HCT116 (cell line): Measurements from ENCODE around the gene NSFL1C. TPM values are rescaled to one million over a fixed set of nuclear protein-coding genes. Genes with fewer than 3 reads are reported as not detected.

Experiments used
- ATAC-seq: fragments of 200-7000 bp; cut with Tn5 transposase; 2 replicates; pipeline ENCODE4 v1.9.1; 2020; ENCODE audit warnings: mild to moderate bottlenecking, moderate library complexity
- BruUV-seq: library from RNA; stranded (reverse); fragments of 400-500 nt; replicated peaks from 2 replicates; lab custom pipeline; 2021; lab: Mats Ljungman, UMichigan
- CTCF ChIA-PET: fragments of 300-600 bp; sonication (Branson Sonifier 250); formaldehyde crosslinking; loops from one replicate; lab custom pipeline; 2021; ENCODE audit warnings: antibody characterized with exemption; lab: Charles Lee
- POLR2A ChIA-PET: fragments of 300-600, 350-600 bp; sonication (Branson Sonifier 250); formaldehyde crosslinking; loops from one replicate; lab custom pipeline; 2021; ENCODE audit warnings: antibody characterized with exemption; lab: Charles Lee
- RAD21 ChIA-PET, 2 experiments: fragments of 300-600 bp; sonication (Branson Sonifier 250); formaldehyde crosslinking; loops; one replicate each; lab custom pipeline; 2023; ENCODE audit warnings: low total read pairs in 2 of 2; ENCODE audit not compliant: uncharacterized antibody in 2 of 2, unreplicated experiment in 2 of 2, low non-redundant PET in 1 of 2; lab: Charles Lee
- DNase-seq: peaks from one replicate; pipeline ENCODE4 v3.0.0-alpha.2; 2010; ENCODE audit warnings: low read depth, low spot score
- H2AFZ ChIP-seq: fragments of 200-600 bp; shearing (Covaris generic), sonication (generic); 2 replicates; pipeline ENCODE4 v1.6.1; 2017; ENCODE audit warnings: low read depth, mixed run types, mixed read lengths, antibody characterized with exemption, low read length; ENCODE audit not compliant: poor library complexity, severe bottlenecking
- H3K27ac ChIP-seq: 2 replicates; pipeline ENCODE4 v1.5.1; 2012; ENCODE audit warnings: low read depth, low read length
- H3K27me3 ChIP-seq: fragments of 200-600 bp; sonication (generic); 2 replicates; pipeline ENCODE4 v1.6.1; 2016; ENCODE audit warnings: mixed run types, low read length, mixed read lengths; ENCODE audit not compliant: insufficient read depth
- H3K36me3 ChIP-seq, 2 experiments: fragments of 200-500 bp in 1 of 2; fragments of 200-600 bp in 1 of 2; sonication (Bioruptor generic) in 1 of 2; sonication (generic) in 1 of 2; 2 replicates each; pipeline versions ENCODE4 v1.5.1 to v1.6.1; 2014 to 2016; ENCODE audit warnings: low read length in 2 of 2, inconsistent platforms in 1 of 2, mixed read lengths in 1 of 2, mixed run types in 1 of 2; ENCODE audit not compliant: insufficient read depth in 2 of 2, control insufficient read depth in 1 of 2
- H3K4me1 ChIP-seq, 2 experiments: fragments of 200-600 bp in 1 of 2; sonication (generic) in 1 of 2; 2 replicates each; pipeline versions ENCODE4 v1.5.1 to v1.6.1; 2012 to 2017; ENCODE audit warnings: low read length in 2 of 2, inconsistent platforms in 1 of 2, mild to moderate bottlenecking in 1 of 2, mixed read lengths in 1 of 2, mixed run types in 1 of 2, moderate library complexity in 1 of 2; ENCODE audit not compliant: insufficient read depth in 2 of 2, control insufficient read depth in 1 of 2
- H3K4me2 ChIP-seq: fragments of 200-600 bp; sonication (generic); 2 replicates; pipeline ENCODE4 v1.6.1; 2017; ENCODE audit warnings: mixed run types, low read length, mixed read lengths
- H3K4me3 ChIP-seq, 2 experiments: fragments of 200-600 bp in 1 of 2; sonication (generic) in 1 of 2; replicated peaks in 1 of 2; 2 replicates each; pipeline ENCODE4 v1.5.1; 2011 to 2016; ENCODE audit warnings: low read length in 2 of 2, control low read depth in 1 of 2, low read depth in 1 of 2, mild to moderate bottlenecking in 1 of 2, mixed read lengths in 1 of 2, mixed run types in 1 of 2
- H3K79me2 ChIP-seq: fragments of 200-600 bp; sonication (generic); 2 replicates; pipeline ENCODE4 v1.6.1; 2017; ENCODE audit warnings: mild to moderate bottlenecking, mixed run types, low read length, moderate library complexity, mixed read lengths; ENCODE audit not compliant: insufficient read depth
- H3K9ac ChIP-seq: fragments of 200-600 bp; sonication (generic); 2 replicates; pipeline ENCODE4 v1.6.1; 2016; ENCODE audit warnings: low read length, mixed read lengths
- H3K9me2 ChIP-seq: fragments of 200-600 bp; sonication (generic), shearing (Covaris generic); 2 replicates; pipeline ENCODE4 v1.6.1; 2017; ENCODE audit warnings: mixed run types, mild to moderate bottlenecking, moderate library complexity; ENCODE audit not compliant: insufficient read depth
- H3K9me3 ChIP-seq, 2 experiments: fragments of 200-500 bp in 1 of 2; fragments of 200-600 bp in 1 of 2; sonication (Bioruptor generic) in 1 of 2; sonication (generic) in 1 of 2; 2 replicates each; pipeline ENCODE4 v1.6.1; 2014 to 2017; ENCODE audit warnings: low read length in 2 of 2, mixed read lengths in 2 of 2, inconsistent platforms in 1 of 2, low read depth in 1 of 2, mild to moderate bottlenecking in 1 of 2, mixed run types in 1 of 2, moderate library complexity in 1 of 2; ENCODE audit not compliant: control insufficient read depth in 1 of 2, insufficient read depth in 1 of 2
- H4K20me1 ChIP-seq: fragments of 200-600 bp; sonication (generic), shearing (Covaris generic); 2 replicates; pipeline ENCODE4 v1.6.1; 2017; ENCODE audit warnings: mixed run types, mild to moderate bottlenecking, moderate library complexity; ENCODE audit not compliant: insufficient read depth
- CEBPB ChIP-seq: IDR thresholded peaks from 2 replicates; pipeline ENCODE4 v1.6.1; 2012; ENCODE audit warnings: low read depth
- ELF1 ChIP-seq: IDR thresholded peaks from 2 replicates; pipeline ENCODE4 v1.6.1; 2012; ENCODE audit warnings: low read depth, borderline replicate concordance
- EZH2phosphoT487 ChIP-seq: fragments of 200-600 bp; IDR thresholded peaks from 2 replicates; pipeline ENCODE4 v1.6.1; 2018; ENCODE audit warnings: antibody characterized with exemption, borderline replicate concordance
- POLR2AphosphoS5 ChIP-seq: IDR thresholded peaks from 2 replicates; pipeline ENCODE4 v1.6.1; 2011; ENCODE audit warnings: mild to moderate bottlenecking, low read depth, low read length, moderate library complexity
- RAD21 ChIP-seq: IDR thresholded peaks from 2 replicates; pipeline ENCODE4 v1.6.1; 2012; ENCODE audit warnings: low read depth, mild to moderate bottlenecking
- SIN3A ChIP-seq: IDR thresholded peaks from 2 replicates; pipeline ENCODE4 v1.6.1; 2012; ENCODE audit warnings: low read depth
- SP1 ChIP-seq: IDR thresholded peaks from 2 replicates; pipeline ENCODE4 v1.6.1; 2012; ENCODE audit warnings: low read depth
- SRF ChIP-seq: IDR thresholded peaks from 2 replicates; pipeline ENCODE4 v1.6.1; 2012; ENCODE audit warnings: low read depth
- YY1 ChIP-seq: IDR thresholded peaks from 2 replicates; pipeline ENCODE4 v1.6.1; 2011; ENCODE audit warnings: low read length, low read depth, moderate library complexity, mild to moderate bottlenecking; ENCODE audit not compliant: insufficient replicate concordance; ENCODE audit errors: extremely low read depth
- ZFX ChIP-seq: fragments of 450-650 bp; IDR thresholded peaks from 2 replicates; pipeline ENCODE4 v1.6.1; 2017
- ZNF274 ChIP-seq: fragments of 200-500 bp; sonication (Bioruptor generic); IDR thresholded peaks from 2 replicates; pipeline ENCODE4 v1.6.1; 2014; ENCODE audit warnings: mild to moderate bottlenecking, low read depth, low read length, inconsistent platforms
- intact Hi-C: fragments of 100-400 bp; cut with micrococcal nuclease; formaldehyde crosslinking; loops from 2 replicates; pipeline ENCODE4 v1.10.0; 2022
- total RNA-seq: library from RNA; stranded (reverse); gene quantifications from one replicate; pipeline ENCODE4 v1.2.1, GENCODE V29; 2021; ENCODE audit not compliant: unreplicated experiment
- TF ChIP-seq, protein P1 (sequence below): IDR thresholded peaks from 2 replicates; pipeline ENCODE4 v1.6.1; 2012
- TF ChIP-seq, protein P2 (sequence below): IDR thresholded peaks from 2 replicates; pipeline ENCODE4 v1.6.1; 2012; ENCODE audit warnings: low read depth

Gene NSFL1C
- total RNA-seq, 1 experiment from 2014 or later, result 93.4 TPM

DNA sequence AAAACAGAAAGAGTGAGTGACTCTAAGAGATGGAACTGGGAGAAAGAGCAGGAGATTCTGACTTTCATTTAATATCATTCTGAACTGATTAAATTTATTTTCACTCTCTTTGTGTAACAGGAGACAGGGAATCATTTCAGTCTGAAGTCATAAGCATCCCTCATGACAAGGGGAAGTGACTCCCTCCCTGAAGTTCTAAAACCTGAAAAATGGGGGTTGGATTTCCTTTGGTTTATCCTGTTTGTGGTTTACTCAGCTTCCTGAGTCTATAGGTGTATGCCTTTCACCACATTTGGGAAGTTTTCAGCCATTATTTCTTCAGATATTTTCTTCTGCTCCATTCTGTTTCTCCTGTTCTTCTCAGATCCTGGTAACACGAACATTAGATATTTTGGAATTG is 70.4 kb downstream of the NSFL1C start:
- no peaks in the 10 kb centered on the region for H3K27me3 ChIP-seq
- DNase-seq (no peak), ATAC-seq (no peak)
- H3K9me3 ChIP-seq, result no peaks in the 10 kb centered on the region
- TF ChIP-seq YY1 (no peak), CEBPB (no peak), SRF (no peak), ELF1 (no peak), POLR2AphosphoS5 (no peak), RAD21 (no peak), EZH2phosphoT487 (no peak), ZFX (no peak), SP1 (no peak), ZNF274 (no peak), SIN3A (no peak)
- TF ChIP-seq, protein P1, sequence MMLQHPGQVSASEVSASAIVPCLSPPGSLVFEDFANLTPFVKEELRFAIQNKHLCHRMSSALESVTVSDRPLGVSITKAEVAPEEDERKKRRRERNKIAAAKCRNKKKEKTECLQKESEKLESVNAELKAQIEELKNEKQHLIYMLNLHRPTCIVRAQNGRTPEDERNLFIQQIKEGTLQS, result no peak
- TF ChIP-seq, protein P2, sequence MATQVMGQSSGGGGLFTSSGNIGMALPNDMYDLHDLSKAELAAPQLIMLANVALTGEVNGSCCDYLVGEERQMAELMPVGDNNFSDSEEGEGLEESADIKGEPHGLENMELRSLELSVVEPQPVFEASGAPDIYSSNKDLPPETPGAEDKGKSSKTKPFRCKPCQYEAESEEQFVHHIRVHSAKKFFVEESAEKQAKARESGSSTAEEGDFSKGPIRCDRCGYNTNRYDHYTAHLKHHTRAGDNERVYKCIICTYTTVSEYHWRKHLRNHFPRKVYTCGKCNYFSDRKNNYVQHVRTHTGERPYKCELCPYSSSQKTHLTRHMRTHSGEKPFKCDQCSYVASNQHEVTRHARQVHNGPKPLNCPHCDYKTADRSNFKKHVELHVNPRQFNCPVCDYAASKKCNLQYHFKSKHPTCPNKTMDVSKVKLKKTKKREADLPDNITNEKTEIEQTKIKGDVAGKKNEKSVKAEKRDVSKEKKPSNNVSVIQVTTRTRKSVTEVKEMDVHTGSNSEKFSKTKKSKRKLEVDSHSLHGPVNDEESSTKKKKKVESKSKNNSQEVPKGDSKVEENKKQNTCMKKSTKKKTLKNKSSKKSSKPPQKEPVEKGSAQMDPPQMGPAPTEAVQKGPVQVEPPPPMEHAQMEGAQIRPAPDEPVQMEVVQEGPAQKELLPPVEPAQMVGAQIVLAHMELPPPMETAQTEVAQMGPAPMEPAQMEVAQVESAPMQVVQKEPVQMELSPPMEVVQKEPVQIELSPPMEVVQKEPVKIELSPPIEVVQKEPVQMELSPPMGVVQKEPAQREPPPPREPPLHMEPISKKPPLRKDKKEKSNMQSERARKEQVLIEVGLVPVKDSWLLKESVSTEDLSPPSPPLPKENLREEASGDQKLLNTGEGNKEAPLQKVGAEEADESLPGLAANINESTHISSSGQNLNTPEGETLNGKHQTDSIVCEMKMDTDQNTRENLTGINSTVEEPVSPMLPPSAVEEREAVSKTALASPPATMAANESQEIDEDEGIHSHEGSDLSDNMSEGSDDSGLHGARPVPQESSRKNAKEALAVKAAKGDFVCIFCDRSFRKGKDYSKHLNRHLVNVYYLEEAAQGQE, result no peak
- ChIA-PET RAD21 (no interaction called here), CTCF (interaction anchor here (1.1 to 1.6 kb wide), 2 partner anchors 41 to 83 kb away, joined by 3 to 4 read pairs; no protein-coding TSS in a partner anchor), POLR2A (no interaction called here)
- H3K4me2 ChIP-seq, result no peak overlapping the region
- intact Hi-C loops, result no loop called here
- no peaks in the 10 kb centered on the region for H4K20me1 ChIP-seq
- no peak overlapping the region for H2AFZ ChIP-seq
- no peak overlapping the region for H3K4me3 ChIP-seq
- peaks cover 12 to 39% of the 10 kb centered on the region in 2 experiments; a peak in 3 of 4 replicates for H3K4me1 ChIP-seq
- no peaks in the 10 kb centered on the region for H3K9me2 ChIP-seq
- H3K9ac ChIP-seq, result no peak overlapping the region
- no TSS peak for BruUV-seq
- no peaks in the 10 kb centered on the region; a peak in 1 of 4 replicates for H3K36me3 ChIP-seq
- no peak overlapping the region for H3K27ac ChIP-seq
- peaks cover 16% of the 10 kb centered on the region for H3K79me2 ChIP-seq
